HepG2 (cell line): Measurements from ENCODE around the gene ISCU. TPM values are rescaled to one million over a fixed set of nuclear protein-coding genes. Genes with fewer than 3 reads are reported as not detected.

ENCODE experiments used
- ARID5B ChIP-seq: IDR thresholded peaks from 2 replicates; pipeline ENCODE4 v1.4.0; 2020; ENCODE audit warnings: mild to moderate bottlenecking, missing genetic modification reagents
- FIP1L1 ChIP-seq: fragments of 200-400 bp; formaldehyde crosslinking; IDR thresholded peaks from 2 replicates; pipeline ENCODE4 v1.6.1; 2018; ENCODE audit warnings: low read depth, mild to moderate bottlenecking, low read length, moderate library complexity, borderline replicate concordance; ENCODE audit not compliant: insufficient read depth
- MXI1 ChIP-seq: IDR thresholded peaks from 3 replicates; pipeline ENCODE4 v1.6.1; 2012; ENCODE audit warnings: low read depth, low read length, inconsistent platforms, borderline replicate concordance
- SNRNP70 ChIP-seq: fragments of 200-400 bp; formaldehyde crosslinking; IDR thresholded peaks from 2 replicates; pipeline ENCODE4 v1.6.1; 2017; ENCODE audit warnings: mild to moderate bottlenecking, low read depth, low read length, moderate library complexity
- ZBTB20 ChIP-seq: sonication (generic); formaldehyde crosslinking; IDR thresholded peaks from 2 replicates; pipeline ENCODE4 v1.8.1; 2023; ENCODE audit warnings: missing genetic modification reagents, low read depth, mild to moderate bottlenecking, borderline replicate concordance
- ZNF83 ChIP-seq: sonication (generic); formaldehyde crosslinking; IDR thresholded peaks from 2 replicates; pipeline ENCODE4 v1.4.0; 2020; ENCODE audit warnings: missing genetic modification reagents, mild to moderate bottlenecking, borderline replicate concordance
- polyA plus RNA-seq, 8 experiments: library from polyadenylated mRNA; depleted of rRNA in 3 of 8; stranded (reverse) in 7 of 8; unstranded in 1 of 8; fragments of >200 nt; fragmentation: Illumina TruSeq in 4 of 8; extraction: Trizol in 4 of 8; gene quantifications; 2 replicates each; pipeline versions ENCODE4 v1.2.1 to v1.2.3, GENCODE V29; 2011 to 2016; ENCODE audit warnings: low read depth in 4 of 8, missing spikeins in 1 of 8, mixed read lengths in 1 of 8; ENCODE audit not compliant: insufficient read depth in 1 of 8
- total RNA-seq, 5 experiments: library from RNA; depleted of rRNA; stranded (reverse); fragments of >200 nt; fragmentation: Illumina TruSeq; extraction: Trizol; gene quantifications; 2 replicates each; pipeline ENCODE4 v1.2.3, GENCODE V29; 2016; ENCODE audit warnings: low read depth in 1 of 5

ISCU gene
- total and polyA plus RNA-seq, 2 of the 13 experiments (the other 11 are each of a cell fraction or from before 2014, with no cell fraction given) = 94.4 to 107 TPM

- no peak for TF ChIP-seq ZNF83 (CRISPR knock-in tag)
- no peak for TF ChIP-seq FIP1L1
- no peak for TF ChIP-seq ARID5B (CRISPR knock-in tag)
- no peak for TF ChIP-seq SNRNP70
- TF ChIP-seq ZBTB20 (CRISPR knock-in tag) = no peak
- no peak for TF ChIP-seq MXI1
These were observed 29.0 kb downstream of the ISCU start (continued) for GRCh38 chr12:108591267-108591980.
